HepG2 (cell line): ENCODE measurements around the gene LYSMD3.

Experiments
- EZH2 ChIP-seq: conservative IDR thresholded peaks from 2 replicates; pipeline ENCODE4 v1.6.1; 2012; ENCODE audit warnings: mild to moderate bottlenecking, low read depth, low read length, moderate library complexity
- GABPA ChIP-seq, 2 experiments: IDR thresholded peaks; 2 replicates each; pipeline ENCODE4 v1.6.1; 2011 to 2016; ENCODE audit warnings: low read depth in 2 of 2, low read length in 1 of 2, missing biosample characterization in 1 of 2, missing genetic modification characterization in 1 of 2
- KDM3A ChIP-seq: IDR thresholded peaks from 2 replicates; pipeline ENCODE4 v1.6.1; 2018; ENCODE audit warnings: low read depth, missing compliant biosample characterization
- NR2F1 ChIP-seq, 2 experiments: fragments of 450-650 bp in 1 of 2; formaldehyde crosslinking in 1 of 2; IDR thresholded peaks; 2 replicates each; pipeline versions ENCODE4 v1.5.0 to v1.6.1; 2016 to 2020; ENCODE audit warnings: mild to moderate bottlenecking in 1 of 2, missing compliant biosample characterization in 1 of 2, missing genetic modification reagents in 1 of 2, moderate library complexity in 1 of 2
- POLR2A ChIP-seq, 2 experiments: IDR thresholded peaks; 2 replicates each; pipeline ENCODE4 v1.6.1; 2011; ENCODE audit warnings: low read depth in 2 of 2, low read length in 2 of 2, mild to moderate bottlenecking in 1 of 2, moderate library complexity in 1 of 2; ENCODE audit not compliant: insufficient read depth in 1 of 2
- SCMH1 ChIP-seq: sonication (generic); formaldehyde crosslinking; IDR thresholded peaks from 2 replicates; pipeline ENCODE4 v1.9.0; 2021; ENCODE audit warnings: missing genetic modification reagents, mild to moderate bottlenecking, borderline replicate concordance
- ZNF687 ChIP-seq: sonication (generic); formaldehyde crosslinking; IDR thresholded peaks from 2 replicates; pipeline ENCODE4 v1.5.1; 2020; ENCODE audit warnings: mild to moderate bottlenecking, missing genetic modification reagents, moderate library complexity
- TF ChIP-seq, protein P1 (sequence below): sonication (generic); formaldehyde crosslinking; IDR thresholded peaks from 2 replicates; pipeline ENCODE4 v1.5.0; 2020; ENCODE audit warnings: mild to moderate bottlenecking, missing genetic modification reagents, moderate library complexity

- no peak for TF ChIP-seq NR2F1 (CRISPR knock-in tag; IDR thresholded peaks at IDR 0.05)
- no peak for TF ChIP-seq GABPA (IDR thresholded peaks at IDR 0.05; ENCODE audit: low read depth, low read length)
- no peak for TF ChIP-seq GABPA (CRISPR knock-in tag; IDR thresholded peaks at IDR 0.05; ENCODE audit: low read depth)
- no peak for TF ChIP-seq POLR2A (IDR thresholded peaks at IDR 0.05; ENCODE audit: insufficient read depth in 1 of 2, low read depth in 2 of 2, low read length in 2 of 2)
- TF ChIP-seq KDM3A (CRISPR knock-in tag), result no peak
- TF ChIP-seq SCMH1 (CRISPR knock-in tag), result no peak
- TF ChIP-seq, protein P1, sequence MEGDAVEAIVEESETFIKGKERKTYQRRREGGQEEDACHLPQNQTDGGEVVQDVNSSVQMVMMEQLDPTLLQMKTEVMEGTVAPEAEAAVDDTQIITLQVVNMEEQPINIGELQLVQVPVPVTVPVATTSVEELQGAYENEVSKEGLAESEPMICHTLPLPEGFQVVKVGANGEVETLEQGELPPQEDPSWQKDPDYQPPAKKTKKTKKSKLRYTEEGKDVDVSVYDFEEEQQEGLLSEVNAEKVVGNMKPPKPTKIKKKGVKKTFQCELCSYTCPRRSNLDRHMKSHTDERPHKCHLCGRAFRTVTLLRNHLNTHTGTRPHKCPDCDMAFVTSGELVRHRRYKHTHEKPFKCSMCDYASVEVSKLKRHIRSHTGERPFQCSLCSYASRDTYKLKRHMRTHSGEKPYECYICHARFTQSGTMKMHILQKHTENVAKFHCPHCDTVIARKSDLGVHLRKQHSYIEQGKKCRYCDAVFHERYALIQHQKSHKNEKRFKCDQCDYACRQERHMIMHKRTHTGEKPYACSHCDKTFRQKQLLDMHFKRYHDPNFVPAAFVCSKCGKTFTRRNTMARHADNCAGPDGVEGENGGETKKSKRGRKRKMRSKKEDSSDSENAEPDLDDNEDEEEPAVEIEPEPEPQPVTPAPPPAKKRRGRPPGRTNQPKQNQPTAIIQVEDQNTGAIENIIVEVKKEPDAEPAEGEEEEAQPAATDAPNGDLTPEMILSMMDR, result no peak
- no peak for TF ChIP-seq EZH2
- TF ChIP-seq ZNF687, result no peak
These were observed 41.9 kb upstream of the LYSMD3 start for GRCh38 chr5:90571147-90571773.
